Measurements from ENCODE around the gene TCF7L1. TPM values are rescaled to one million over a fixed set of nuclear protein-coding genes. Genes with fewer than 3 reads are reported as not detected.
A peak's percentile ranks its signal among the peaks of the same experiment; 100 is the strongest.

TCF7L1 gene
- total and polyA plus RNA-seq, 9 of the 15 experiments (the other 6 are each of a cell fraction or from before 2014, with no cell fraction given), result 0.03 to 0.11 (median 0.07) TPM; not detected in 5

- no peak for TF ChIP-seq CEBPG (CRISPR knock-in tag; IDR thresholded peaks at IDR 0.05)
- no peak for TF ChIP-seq CEBPG (tag; conservative IDR thresholded peaks at IDR 0.05 in 1 of 2, IDR thresholded peaks at IDR 0.05 in 1 of 2)
- no peak for TF ChIP-seq IFI16 (CRISPR knock-in tag; IDR thresholded peaks at IDR 0.05)
- no peak for TF ChIP-seq FOXP1 (CRISPR knock-in tag; IDR thresholded peaks at IDR 0.05)
- TF ChIP-seq DMBX1 (CRISPR knock-in tag; IDR thresholded peaks at IDR 0.05; ENCODE audit: borderline replicate concordance), result no peak
- TF ChIP-seq BMI1 (IDR thresholded peaks at IDR 0.05; ENCODE audit: low read length), result no peak
- TF ChIP-seq ZNF77 (CRISPR knock-in tag; IDR thresholded peaks at IDR 0.05), result no peak
Observed at GRCh38 chr2:85191157-85191556, 58.0 kb downstream of the TCF7L1 start (continued).

GRCh38 chr2:85194780-85195480, 61.7 kb downstream of the TCF7L1 start:
- Histone ChIP-seq H3K4me2 (ENCODE audit: insufficient read depth, low read length) (no peak overlapping the region), H3K27ac (ENCODE audit: extremely low read depth, low read depth, low read length) (no peak overlapping the region), H3K9me3 (replicated peaks; ENCODE audit: control insufficient read depth, insufficient read depth, low read depth, low read length) (no peaks in the 10 kb centered on the region), H3K36me3 (ENCODE audit: control insufficient read depth, insufficient read depth, low read length) (no peaks in the 10 kb centered on the region), H3K27me3 (ENCODE audit: control insufficient read depth in 2 of 2, insufficient read depth in 2 of 2, low read length in 2 of 2) (peaks cover 7 to 53% of the 10 kb centered on the region in 2 experiments; a peak in 3 of 5 replicates), H3K9ac (ENCODE audit: insufficient read depth in 1 of 2, low read depth in 2 of 2, low read length in 2 of 2) (no peak overlapping the region), H4K20me1 (replicated peaks; ENCODE audit: control insufficient read depth, insufficient read depth, low read length) (no peaks in the 10 kb centered on the region), H3K9me1 (ENCODE audit: control insufficient read depth, insufficient read depth, low read length) (no peaks in the 10 kb centered on the region), H3K79me2 (ENCODE audit: control insufficient read depth, insufficient read depth, low read length) (no peaks in the 10 kb centered on the region), H2AFZ (ENCODE audit: low read depth, low read length) (no peak overlapping the region), H3K4me3 (no peak overlapping the region), H3K4me1 (replicated peaks in 1 of 2; ENCODE audit: control insufficient read depth in 2 of 2, insufficient read depth in 2 of 2, low read length in 2 of 2) (no peaks in the 10 kb centered on the region)
- under 1% methylated on average over 8 of the region's 8 CpGs for WGBS (ENCODE audit: insufficient coverage, low coverage, missing lambda C conversion rate)
- intact Hi-C loops (cut with micrococcal nuclease), result no loop called here
- DNase-seq (ENCODE audit: extremely low read depth in 1 of 4, low spot score in 3 of 4) (no peak), ATAC-seq (no peak), FAIRE-seq (no peak)
- ChIA-PET CTCF (ENCODE audit: low intra/inter-chr PET ratio) (no interaction called here), POLR2A (no interaction called here)
- BruUV-seq (replicated peaks), result no TSS peak
- in situ Hi-C loops (cut with MboI), result no loop called here
- TF ChIP-seq RFX1 (IDR thresholded peaks at IDR 0.05) (peak; percentile 27; the same call in 1 of the 2 replicates), NR0B1 (IDR thresholded peaks at IDR 0.05; ENCODE audit: partially characterized antibody) (no peak)

Data from K562 (cell line).